ENCODE measurements around the gene ROR1.

Gene ROR1

GRCh38 chr1:64049900-64050540 lies 276.2 kb downstream of the ROR1 start:
- TF ChIP-seq CTCF (IDR thresholded peaks at IDR 0.05; ENCODE audit: low read depth, low read length): no peak
- no peak for DNase-seq
- Histone ChIP-seq H3K4me1 (peaks cover 5% of the 10 kb centered on the region), H3K4me3 (ENCODE audit: low read depth, low read length) (no peak overlapping the region), H3K36me3 (no peaks in the 10 kb centered on the region), H3K27me3 (no peaks in the 10 kb centered on the region), H3K9me3 (no peaks in the 10 kb centered on the region)

- H3K4me1 ChIP-seq: peaks cover 5% of the 10 kb centered on the region
- DNase-seq: no peak
- no peaks in the 10 kb centered on the region for H3K36me3 ChIP-seq
- no peak overlapping the region for H3K4me3 ChIP-seq (ENCODE audit: low read depth, low read length)
- no peaks in the 10 kb centered on the region for H3K27me3 ChIP-seq
- no peaks in the 10 kb centered on the region for H3K9me3 ChIP-seq
- TF ChIP-seq CTCF (IDR thresholded peaks at IDR 0.05; ENCODE audit: low read depth, low read length): no peak
Measured at GRCh38 chr1:64050601-64051000, 276.8 kb downstream of the ROR1 start.

- H3K27me3 ChIP-seq: no peaks in the 10 kb centered on the region
- DNase-seq: no peak
- H3K36me3 ChIP-seq: no peaks in the 10 kb centered on the region
- H3K4me1 ChIP-seq: peaks cover 5% of the 10 kb centered on the region
- no peak for TF ChIP-seq CTCF (IDR thresholded peaks at IDR 0.05; ENCODE audit: low read depth, low read length)
- no peak overlapping the region for H3K4me3 ChIP-seq (ENCODE audit: low read depth, low read length)
- no peaks in the 10 kb centered on the region for H3K9me3 ChIP-seq
Measured at GRCh38 chr1:64051796-64052195, 278.0 kb downstream of the ROR1 start.

- no peak overlapping the region for H3K4me3 ChIP-seq (ENCODE audit: low read depth, low read length)
- DNase-seq: no peak
- no peaks in the 10 kb centered on the region for H3K27me3 ChIP-seq
- H3K4me1 ChIP-seq: peaks cover 5% of the 10 kb centered on the region; the same call in 1 of the 2 replicates
- no peak for TF ChIP-seq CTCF (IDR thresholded peaks at IDR 0.05; ENCODE audit: low read depth, low read length)
- no peaks in the 10 kb centered on the region for H3K36me3 ChIP-seq
- no peaks in the 10 kb centered on the region for H3K9me3 ChIP-seq
Measured at GRCh38 chr1:64052777-64053176, 279.0 kb downstream of the ROR1 start.

GRCh38 chr1:64055310-64055709 lies 281.5 kb downstream of the ROR1 start:
- no peak for TF ChIP-seq CTCF (IDR thresholded peaks at IDR 0.05; ENCODE audit: low read depth, low read length)
- no peaks in the 10 kb centered on the region for H3K36me3 ChIP-seq
- H3K27me3 ChIP-seq: no peaks in the 10 kb centered on the region
- no peak overlapping the region for H3K4me3 ChIP-seq (ENCODE audit: low read depth, low read length)
- H3K9me3 ChIP-seq: no peaks in the 10 kb centered on the region
- DNase-seq: no peak
- H3K4me1 ChIP-seq: peaks cover 5% of the 10 kb centered on the region; the same call in 1 of the 2 replicates

- Histone ChIP-seq H3K4me3 (ENCODE audit: low read depth, low read length) (no peak overlapping the region), H3K9me3 (no peaks in the 10 kb centered on the region), H3K36me3 (no peaks in the 10 kb centered on the region), H3K4me1 (no peaks in the 10 kb centered on the region), H3K27me3 (no peaks in the 10 kb centered on the region)
- no peak for DNase-seq
- no peak for TF ChIP-seq CTCF (IDR thresholded peaks at IDR 0.05; ENCODE audit: low read depth, low read length)
Measured at GRCh38 chr1:64059556-64059955, 285.7 kb downstream of the ROR1 start.
